GM12873 (cell line): ENCODE results near the gene GATA5.

Source experiments
- TF ChIP-seq, protein P1 (sequence below): IDR thresholded peaks from 2 replicates; pipeline ENCODE4 v1.5.1; 2012; ENCODE audit warnings: low read depth, mild to moderate bottlenecking, moderate library complexity, low read length, control low read depth; ENCODE audit not compliant: insufficient read depth; ENCODE audit errors: missing control alignments

Gene GATA5

DNA sequence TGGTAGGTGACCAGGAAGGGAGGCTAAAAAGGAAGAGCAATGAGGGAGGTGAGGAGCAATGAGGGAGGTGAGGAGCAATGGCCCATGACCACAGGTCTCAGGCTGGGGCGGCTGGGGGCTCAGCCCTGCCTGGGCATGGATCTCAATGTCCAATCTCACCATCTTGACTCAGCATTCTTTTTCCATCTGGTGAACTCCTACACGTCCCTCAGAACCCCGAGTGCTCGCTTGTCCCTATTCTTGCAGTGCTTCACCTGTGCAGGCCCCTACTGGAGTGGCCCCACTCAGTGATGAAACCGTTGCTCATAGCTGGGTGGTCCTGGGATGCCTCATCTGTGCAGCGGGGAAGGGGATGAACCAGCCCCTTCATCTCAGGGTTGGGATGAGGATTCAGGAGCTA lies 31.5 kb downstream of the GATA5 start:
- TF ChIP-seq, protein P1, sequence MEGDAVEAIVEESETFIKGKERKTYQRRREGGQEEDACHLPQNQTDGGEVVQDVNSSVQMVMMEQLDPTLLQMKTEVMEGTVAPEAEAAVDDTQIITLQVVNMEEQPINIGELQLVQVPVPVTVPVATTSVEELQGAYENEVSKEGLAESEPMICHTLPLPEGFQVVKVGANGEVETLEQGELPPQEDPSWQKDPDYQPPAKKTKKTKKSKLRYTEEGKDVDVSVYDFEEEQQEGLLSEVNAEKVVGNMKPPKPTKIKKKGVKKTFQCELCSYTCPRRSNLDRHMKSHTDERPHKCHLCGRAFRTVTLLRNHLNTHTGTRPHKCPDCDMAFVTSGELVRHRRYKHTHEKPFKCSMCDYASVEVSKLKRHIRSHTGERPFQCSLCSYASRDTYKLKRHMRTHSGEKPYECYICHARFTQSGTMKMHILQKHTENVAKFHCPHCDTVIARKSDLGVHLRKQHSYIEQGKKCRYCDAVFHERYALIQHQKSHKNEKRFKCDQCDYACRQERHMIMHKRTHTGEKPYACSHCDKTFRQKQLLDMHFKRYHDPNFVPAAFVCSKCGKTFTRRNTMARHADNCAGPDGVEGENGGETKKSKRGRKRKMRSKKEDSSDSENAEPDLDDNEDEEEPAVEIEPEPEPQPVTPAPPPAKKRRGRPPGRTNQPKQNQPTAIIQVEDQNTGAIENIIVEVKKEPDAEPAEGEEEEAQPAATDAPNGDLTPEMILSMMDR, result no peak

DNA sequence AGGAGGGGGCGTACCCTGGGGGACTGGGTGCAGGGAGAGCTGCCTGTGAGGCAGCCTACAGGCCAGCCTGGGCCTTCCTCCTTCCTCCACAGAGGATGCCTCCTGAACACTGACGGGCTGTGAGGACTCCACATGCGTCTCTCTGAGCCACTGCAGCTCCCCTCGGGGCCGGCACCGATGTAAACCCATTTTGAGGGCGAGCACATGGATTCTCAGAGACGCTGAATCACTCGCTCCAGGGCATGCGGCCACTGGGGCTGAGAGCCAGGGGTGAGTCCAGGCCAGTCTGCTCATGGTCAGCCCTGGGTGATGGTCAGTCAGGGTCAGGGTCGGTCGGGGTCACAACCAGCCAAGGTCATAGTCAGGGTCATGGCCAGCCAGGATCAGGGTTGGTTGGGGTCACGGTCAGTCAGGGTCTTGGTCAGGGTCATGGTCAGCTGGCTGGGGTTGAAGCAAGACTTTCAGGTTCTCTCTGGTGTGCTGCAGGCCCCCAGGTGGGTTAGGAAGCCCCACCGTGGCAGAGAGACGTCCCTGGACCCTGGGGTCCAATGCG lies 33.7 kb downstream of the GATA5 start:
- TF ChIP-seq, protein P1, result no peak

- TF ChIP-seq, protein P1, result no peak
Measured at GRCh38 chr20:62439218-62439617, 36.6 kb downstream of the GATA5 start.

DNA sequence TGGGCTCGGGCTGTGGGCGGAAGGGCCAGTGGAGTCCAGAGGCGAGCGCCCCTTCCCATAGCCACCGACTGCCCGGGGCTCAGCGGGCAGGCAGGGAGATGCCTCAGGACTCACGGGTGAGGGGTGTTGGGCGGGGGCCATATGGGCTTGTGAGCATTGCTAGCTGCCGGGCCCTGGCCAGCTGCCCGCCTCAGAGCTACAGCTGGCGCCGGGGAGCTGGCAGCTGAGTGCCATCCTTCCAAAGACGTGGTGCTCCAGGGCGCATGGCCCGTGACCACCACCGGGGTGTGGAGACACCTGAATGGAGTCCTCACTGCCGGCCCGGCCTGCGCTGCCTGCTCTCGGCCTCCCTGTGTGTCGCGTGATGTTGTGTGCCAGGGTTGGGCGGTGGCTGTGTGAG lies 37.9 kb downstream of the GATA5 start:
- TF ChIP-seq, protein P1, result no peak

DNA sequence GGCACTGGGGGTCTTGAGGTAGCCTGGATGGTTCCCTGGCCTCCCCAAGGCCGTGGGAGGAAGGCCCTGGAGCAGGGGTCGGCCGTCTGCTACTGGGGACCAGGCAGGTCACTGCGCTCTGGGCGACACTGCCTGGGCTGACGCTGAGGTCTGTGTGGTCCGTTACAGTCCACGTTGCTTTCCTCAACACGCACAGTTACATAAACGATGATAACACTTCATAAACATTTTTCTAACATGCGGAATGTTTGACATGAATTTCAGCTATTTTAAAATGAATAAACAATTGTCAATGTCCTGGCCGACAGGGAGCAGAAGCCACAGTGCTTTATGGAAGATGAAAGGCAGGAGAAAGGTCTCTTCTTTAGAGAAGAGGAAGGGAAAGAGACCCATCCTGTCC lies 38.3 kb downstream of the GATA5 start:
- TF ChIP-seq, protein P1, result no peak

DNA sequence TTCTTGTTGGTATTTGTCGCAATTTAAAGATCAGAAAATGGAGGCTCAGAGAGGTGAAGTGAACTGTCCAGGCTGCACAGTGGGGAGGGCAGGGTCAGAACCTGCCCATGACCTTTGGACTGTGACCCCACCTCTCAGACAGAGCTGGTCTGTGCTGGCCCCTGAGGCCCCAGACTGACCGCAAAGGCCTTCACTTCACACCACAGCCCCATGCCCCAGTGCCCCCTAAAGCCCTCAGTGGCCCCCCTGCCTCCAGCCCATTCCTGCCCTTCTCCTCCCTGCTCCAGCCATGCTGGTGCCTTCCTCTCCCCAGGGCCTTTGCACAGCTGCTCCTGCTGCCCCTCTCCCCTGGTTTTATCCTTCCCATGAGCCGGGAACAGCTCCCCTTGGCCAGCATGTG lies 39.1 kb downstream of the GATA5 start:
- TF ChIP-seq, protein P1, result no peak

- TF ChIP-seq, protein P1, result no peak
Measured at GRCh38 chr20:62433658-62434497, 41.9 kb downstream of the GATA5 start.
